ENCODE measurements around the gene IRAG1. TPM values are rescaled to one million over a fixed set of nuclear protein-coding genes. Genes with fewer than 3 reads are reported as not detected.

The IRAG1 gene
- total and polyA plus RNA-seq, 9 donors: 5.8 to 89.5 (median 29.8) TPM

- no peak overlapping the region for H3K4me3 ChIP-seq
- H3K9me3 ChIP-seq: no peaks in the 10 kb centered on the region
- no peak for DNase-seq
- H3K27me3 ChIP-seq: no peaks in the 10 kb centered on the region
- H3K36me3 ChIP-seq: no peaks in the 10 kb centered on the region
- 67 to 82% (median 69%) methylated on average over 2 of the region's 2 CpGs for WGBS, 3 donors
- intact Hi-C loops (cut with DNase I): no loop called here
- H3K4me1 ChIP-seq (ENCODE audit: insufficient read depth): peaks cover 15% of the 10 kb centered on the region
- no peak overlapping the region for H3K27ac ChIP-seq
- no peak for TF ChIP-seq EP300 (IDR thresholded peaks at IDR 0.05)
- no peak for TF ChIP-seq POLR2A (IDR thresholded peaks at IDR 0.05)
- TF ChIP-seq CTCF (IDR thresholded peaks at IDR 0.05): no peak
Measured at GRCh38 chr11:10650630-10651029, 42.9 kb downstream of the IRAG1 start.

- peaks cover 15% of the 10 kb centered on the region for H3K4me1 ChIP-seq (ENCODE audit: insufficient read depth)
Measured at GRCh38 chr11:10650166-10650565, 43.4 kb downstream of the IRAG1 start.

GRCh38 chr11:10648871-10649270, 44.7 kb downstream of the IRAG1 start:
- Histone ChIP-seq H3K9me3 (no peaks in the 10 kb centered on the region), H3K27ac (no peak overlapping the region), H3K4me3 (no peak overlapping the region), H3K27me3 (no peaks in the 10 kb centered on the region), H3K36me3 (no peaks in the 10 kb centered on the region), H3K4me1 (ENCODE audit: insufficient read depth) (peaks cover 7% of the 10 kb centered on the region)
- 75 to 87% (median 86%) methylated on average over 7 of the region's 7 CpGs for WGBS, 3 donors
- no peak for TF ChIP-seq CTCF (IDR thresholded peaks at IDR 0.05)
- no peak for TF ChIP-seq POLR2A (IDR thresholded peaks at IDR 0.05)
- TF ChIP-seq EP300 (IDR thresholded peaks at IDR 0.05): no peak
- intact Hi-C loops (cut with DNase I): no loop called here
- no peak for DNase-seq

More at GRCh38 chr11:10650166-10650565, 43.4 kb downstream of the IRAG1 start:
- 2 to 92% (median 59%) methylated on average over 1 of the region's 1 CpG for WGBS, 3 donors
- no peak overlapping the region for H3K27ac ChIP-seq
- intact Hi-C loops (cut with DNase I): no loop called here
- H3K36me3 ChIP-seq: no peaks in the 10 kb centered on the region
- H3K4me3 ChIP-seq: no peak overlapping the region
- TF ChIP-seq CTCF (IDR thresholded peaks at IDR 0.05): no peak
- TF ChIP-seq EP300 (IDR thresholded peaks at IDR 0.05): no peak
- TF ChIP-seq POLR2A (IDR thresholded peaks at IDR 0.05): no peak
- no peaks in the 10 kb centered on the region for H3K9me3 ChIP-seq
- H3K27me3 ChIP-seq: no peaks in the 10 kb centered on the region
- no peak for DNase-seq

- WGBS, 3 donors: 85 to 90% (median 88%) methylated on average over 8 of the region's 8 CpGs
- H3K27ac ChIP-seq: no peak overlapping the region
- no peaks in the 10 kb centered on the region for H3K9me3 ChIP-seq
- DNase-seq: no peak
- no peaks in the 10 kb centered on the region for H3K36me3 ChIP-seq
- no peaks in the 10 kb centered on the region for H3K27me3 ChIP-seq
- no peak for TF ChIP-seq EP300 (IDR thresholded peaks at IDR 0.05)
- TF ChIP-seq CTCF (IDR thresholded peaks at IDR 0.05): no peak
- TF ChIP-seq POLR2A (IDR thresholded peaks at IDR 0.05): no peak
- no peak overlapping the region for H3K4me3 ChIP-seq
- intact Hi-C loops (cut with DNase I): no loop called here
- peaks cover 3% of the 10 kb centered on the region for H3K4me1 ChIP-seq (ENCODE audit: insufficient read depth)
Measured at GRCh38 chr11:10646681-10647355, 46.7 kb downstream of the IRAG1 start.

Data from ovary (tissue), 9 donors.